OCI-LY3 (cell line): ENCODE measurements around the gene CEBPE.

Experiments
- H2AFZ ChIP-seq: fragments of 200-600, 300-600 bp; shearing (Covaris generic); 2 replicates; pipeline ENCODE4 v1.6.0; 2014; ENCODE audit warnings: antibody characterized with exemption, low read depth, low read length
- H3K27ac ChIP-seq: fragments of 200-600, 300-600 bp; sonication (generic); 2 replicates; pipeline ENCODE4 v1.5.1; 2014; ENCODE audit warnings: mild to moderate bottlenecking, low read length, moderate library complexity, mixed read lengths
- H3K27me3 ChIP-seq: fragments of 200-600, 300-600 bp; sonication (generic); 2 replicates; pipeline ENCODE4 v1.6.1; 2014; ENCODE audit warnings: low read depth, low read length, mixed read lengths
- H3K36me3 ChIP-seq: fragments of 200-600, 300-600 bp; sonication (generic); replicated peaks from 2 replicates; pipeline ENCODE3; 2014; ENCODE audit warnings: low read depth, low read length, mixed read lengths
- H3K4me1 ChIP-seq: fragments of 300-600, 200-600 bp; sonication (generic); 2 replicates; pipeline ENCODE4 v1.6.1; 2014; ENCODE audit warnings: low read length, mixed read lengths
- H3K4me2 ChIP-seq: fragments of 200-600, 300-600 bp; sonication (generic); 2 replicates; pipeline ENCODE4 v1.6.1; 2014; ENCODE audit warnings: low read length, mixed read lengths
- H3K4me3 ChIP-seq: fragments of 300-600, 200-600 bp; sonication (generic); 2 replicates; pipeline ENCODE4 v1.5.1; 2014; ENCODE audit warnings: antibody characterized with exemption, mild to moderate bottlenecking, low read length, moderate library complexity
- H3K79me2 ChIP-seq: fragments of 300-600, 200-600 bp; shearing (Covaris generic); 2 replicates; pipeline ENCODE4 v1.6.1; 2014; ENCODE audit warnings: mild to moderate bottlenecking, low read length, mixed read lengths
- H3K9ac ChIP-seq: fragments of 300-600, 200-600 bp; shearing (Covaris generic); 2 replicates; pipeline ENCODE4 v1.6.0; 2014; ENCODE audit warnings: mild to moderate bottlenecking, low read length, moderate library complexity
- H3K9me3 ChIP-seq: fragments of 200-600, 300-600 bp; shearing (Covaris generic); 2 replicates; pipeline ENCODE4 v1.6.1; 2014; ENCODE audit warnings: low read length, mixed read lengths; ENCODE audit not compliant: insufficient read depth
- H4K20me1 ChIP-seq: fragments of 200-600, 300-600 bp; sonication (generic); 2 replicates; pipeline ENCODE4 v1.6.1; 2016; ENCODE audit warnings: low read length, mixed read lengths; ENCODE audit not compliant: insufficient read depth
- EZH2phosphoT487 ChIP-seq: fragments of 200-600 bp; shearing (Covaris generic); IDR thresholded peaks from 2 replicates; pipeline ENCODE4 v1.6.1; 2018; ENCODE audit warnings: antibody characterized with exemption, mixed run types, low read depth
- TF ChIP-seq, protein P1 (sequence below): fragments of 200-600, 300-600 bp; sonication (generic); IDR thresholded peaks from 2 replicates; pipeline ENCODE4 v1.5.1; 2014; ENCODE audit warnings: antibody characterized with exemption, low read length, low read depth

Gene CEBPE

DNA sequence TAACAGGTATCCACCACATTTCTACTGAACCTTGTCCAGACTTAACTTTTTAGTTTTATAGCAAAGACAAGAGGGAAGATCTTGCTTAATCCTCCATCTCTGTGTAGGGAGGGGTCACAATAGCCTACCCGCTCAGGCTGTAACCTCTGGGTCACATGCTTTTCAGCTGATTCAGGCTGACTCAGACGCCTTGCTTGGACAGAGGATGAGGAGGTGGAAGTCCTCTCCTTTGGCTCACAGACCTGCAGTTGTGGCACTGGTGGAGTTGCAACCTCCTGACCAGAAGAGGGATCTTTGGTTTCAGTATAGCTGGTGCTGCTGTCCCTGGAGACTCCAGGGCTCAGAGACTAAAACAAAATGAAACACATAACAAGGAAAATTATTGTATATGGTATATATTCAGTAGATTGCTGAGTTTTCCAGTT lies 40.4 kb downstream of the CEBPE start:
- Histone ChIP-seq H3K27ac (no peak overlapping the region), H3K4me3 (no peak overlapping the region), H3K79me2 (no peaks in the 10 kb centered on the region), H2AFZ (no peak overlapping the region), H4K20me1 (no peaks in the 10 kb centered on the region), H3K4me1 (peaks cover 12% of the 10 kb centered on the region), H3K4me2 (no peak overlapping the region), H3K9ac (no peak overlapping the region), H3K27me3 (no peaks in the 10 kb centered on the region), H3K36me3 (peaks cover 74% of the 10 kb centered on the region), H3K9me3 (no peaks in the 10 kb centered on the region)
- TF ChIP-seq EZH2phosphoT487: no peak
- TF ChIP-seq, protein P1, sequence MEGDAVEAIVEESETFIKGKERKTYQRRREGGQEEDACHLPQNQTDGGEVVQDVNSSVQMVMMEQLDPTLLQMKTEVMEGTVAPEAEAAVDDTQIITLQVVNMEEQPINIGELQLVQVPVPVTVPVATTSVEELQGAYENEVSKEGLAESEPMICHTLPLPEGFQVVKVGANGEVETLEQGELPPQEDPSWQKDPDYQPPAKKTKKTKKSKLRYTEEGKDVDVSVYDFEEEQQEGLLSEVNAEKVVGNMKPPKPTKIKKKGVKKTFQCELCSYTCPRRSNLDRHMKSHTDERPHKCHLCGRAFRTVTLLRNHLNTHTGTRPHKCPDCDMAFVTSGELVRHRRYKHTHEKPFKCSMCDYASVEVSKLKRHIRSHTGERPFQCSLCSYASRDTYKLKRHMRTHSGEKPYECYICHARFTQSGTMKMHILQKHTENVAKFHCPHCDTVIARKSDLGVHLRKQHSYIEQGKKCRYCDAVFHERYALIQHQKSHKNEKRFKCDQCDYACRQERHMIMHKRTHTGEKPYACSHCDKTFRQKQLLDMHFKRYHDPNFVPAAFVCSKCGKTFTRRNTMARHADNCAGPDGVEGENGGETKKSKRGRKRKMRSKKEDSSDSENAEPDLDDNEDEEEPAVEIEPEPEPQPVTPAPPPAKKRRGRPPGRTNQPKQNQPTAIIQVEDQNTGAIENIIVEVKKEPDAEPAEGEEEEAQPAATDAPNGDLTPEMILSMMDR: no peak

DNA sequence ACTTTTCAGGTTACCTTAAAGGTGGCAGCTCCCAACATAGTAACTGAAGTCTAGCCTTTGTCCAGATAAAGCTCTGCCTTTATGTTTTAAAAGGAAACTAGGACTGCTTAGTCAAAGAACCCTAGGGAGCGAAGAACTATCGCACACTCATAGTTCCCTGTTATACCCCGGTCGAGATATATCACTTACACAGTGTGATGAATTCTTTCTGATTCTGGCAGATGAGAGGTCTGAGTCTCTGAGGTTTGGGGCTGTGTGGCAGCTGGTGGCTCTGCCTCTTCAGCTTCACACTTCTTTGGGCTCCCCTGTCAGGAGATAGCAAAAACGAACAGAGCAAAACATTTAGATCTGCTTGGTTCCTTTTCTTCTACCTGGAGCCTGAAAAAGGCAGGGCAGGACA lies 41.1 kb downstream of the CEBPE start:
- Histone ChIP-seq H3K36me3 (peaks cover 70% of the 10 kb centered on the region), H4K20me1 (no peaks in the 10 kb centered on the region), H3K4me2 (no peak overlapping the region), H3K9me3 (no peaks in the 10 kb centered on the region), H3K27ac (no peak overlapping the region), H3K79me2 (no peaks in the 10 kb centered on the region), H3K4me1 (peaks cover 12% of the 10 kb centered on the region), H3K4me3 (no peak overlapping the region), H3K27me3 (no peaks in the 10 kb centered on the region), H2AFZ (no peak overlapping the region), H3K9ac (no peak overlapping the region)
- TF ChIP-seq EZH2phosphoT487: no peak
- TF ChIP-seq, protein P1: no peak

DNA sequence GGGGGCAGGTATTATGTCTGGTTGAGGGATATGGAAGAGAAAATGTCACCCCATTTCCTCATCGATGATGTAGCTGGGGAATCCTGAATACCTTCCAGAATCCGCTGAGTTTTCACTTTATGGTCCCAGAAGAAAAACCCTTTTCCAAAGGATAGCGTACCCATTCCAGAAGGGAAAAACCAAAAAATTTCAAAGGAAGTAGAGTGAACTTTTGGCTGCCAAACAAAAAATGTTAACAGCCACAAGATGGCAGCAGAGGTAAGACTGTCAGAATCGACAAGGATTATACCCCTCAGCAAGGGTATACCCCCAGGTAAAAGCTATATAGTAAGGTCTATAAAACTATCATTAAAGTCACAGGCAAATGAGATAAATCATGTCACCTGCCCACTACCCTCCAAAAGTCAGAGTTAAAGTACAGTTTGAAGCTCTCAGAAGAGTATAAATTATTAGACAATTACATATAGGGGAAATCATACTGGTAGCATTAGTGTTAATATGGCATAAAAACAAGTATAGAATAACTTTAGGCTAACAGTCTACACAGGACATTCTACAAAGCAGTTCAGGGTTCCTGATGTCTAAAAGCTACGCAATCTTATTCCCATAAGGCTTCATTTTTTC lies 42.2 kb downstream of the CEBPE start:
- Histone ChIP-seq H3K27ac (no peak overlapping the region), H4K20me1 (no peaks in the 10 kb centered on the region), H3K9ac (no peak overlapping the region), H3K27me3 (no peaks in the 10 kb centered on the region), H3K4me2 (no peak overlapping the region), H3K4me1 (peaks cover 14% of the 10 kb centered on the region), H3K4me3 (no peak overlapping the region), H3K9me3 (no peaks in the 10 kb centered on the region), H3K36me3 (peaks cover 75% of the 10 kb centered on the region), H3K79me2 (peaks cover under 1% of the 10 kb centered on the region; the same call in 1 of the 2 replicates), H2AFZ (no peak overlapping the region)
- TF ChIP-seq EZH2phosphoT487: no peak
- TF ChIP-seq, protein P1: peak; percentile 72

- H3K4me1 ChIP-seq: peaks cover 24% of the 10 kb centered on the region
- no peak overlapping the region for H3K27ac ChIP-seq
- H4K20me1 ChIP-seq: no peaks in the 10 kb centered on the region
- H2AFZ ChIP-seq: no peak overlapping the region
- H3K27me3 ChIP-seq: no peaks in the 10 kb centered on the region
- peaks cover 20% of the 10 kb centered on the region for H3K79me2 ChIP-seq
- H3K36me3 ChIP-seq: peaks cover 56% of the 10 kb centered on the region
- H3K9ac ChIP-seq: no peak overlapping the region
- H3K4me2 ChIP-seq: no peak overlapping the region
- no peak overlapping the region for H3K4me3 ChIP-seq
- TF ChIP-seq, protein P1: no peak
- TF ChIP-seq EZH2phosphoT487: no peak
- H3K9me3 ChIP-seq: no peaks in the 10 kb centered on the region
These were observed 44.1 kb downstream of the CEBPE start for GRCh38 chr14:23074906-23075305.
